ENCODE measurements around the gene NHERF1.

- no peak for TF ChIP-seq CTCF (optimal IDR thresholded peaks at IDR 0.05 in 1 of 3, IDR thresholded peaks at IDR 0.05 in 1 of 3, conservative IDR thresholded peaks at IDR 0.05 in 1 of 3; ENCODE audit: extremely low read depth in 1 of 3, insufficient read depth in 2 of 3, low read length in 3 of 3)
- no peak for TF ChIP-seq EZH2 (IDR thresholded peaks at IDR 0.05; ENCODE audit: low read length)
Measured at GRCh38 chr17:74769266-74769855, 20.9 kb downstream of the NHERF1 start.
